Measurements from ENCODE around the gene ZFYVE9.

The ZFYVE9 gene

GRCh38 chr1:52249831-52250230 is 107.9 kb downstream of the ZFYVE9 start:
- no peak for DNase-seq

GRCh38 chr1:52253421-52253820 is 111.5 kb downstream of the ZFYVE9 start:
- DNase-seq: no peak

- no peak for DNase-seq
Observed at GRCh38 chr1:52259886-52260285, 118.0 kb downstream of the ZFYVE9 start.

GRCh38 chr1:52263153-52263910 is 121.4 kb downstream of the ZFYVE9 start:
- DNase-seq: no peak

GRCh38 chr1:52264530-52265115 is 122.7 kb downstream of the ZFYVE9 start:
- DNase-seq: no peak

- no peak for DNase-seq
Observed at GRCh38 chr1:52266507-52266906, 124.6 kb downstream of the ZFYVE9 start.

GRCh38 chr1:52268372-52268771 is 126.5 kb downstream of the ZFYVE9 start:
- no peak for DNase-seq

- no peak for DNase-seq
Observed at GRCh38 chr1:52281518-52281917, 139.6 kb downstream of the ZFYVE9 start.

GRCh38 chr1:52288286-52288685 is 146.4 kb downstream of the ZFYVE9 start:
- no peak for DNase-seq

GRCh38 chr1:52294580-52294979 is 152.7 kb downstream of the ZFYVE9 start:
- DNase-seq: no peak

GRCh38 chr1:52296345-52296744 is 154.5 kb downstream of the ZFYVE9 start:
- peak; percentile 44 for DNase-seq

GRCh38 chr1:52305417-52306226 is 163.7 kb downstream of the ZFYVE9 start:
- DNase-seq: no peak

- DNase-seq: peak; percentile 56
Observed at GRCh38 chr1:52306227-52307006, 164.5 kb downstream of the ZFYVE9 start.

GRCh38 chr1:52321061-52321460 is 179.2 kb downstream of the ZFYVE9 start:
- no peak for DNase-seq

- no peak for DNase-seq
Observed at GRCh38 chr1:52323731-52324130, 181.8 kb downstream of the ZFYVE9 start.

GRCh38 chr1:52325786-52326185 is 183.9 kb downstream of the ZFYVE9 start:
- DNase-seq: peak; percentile 24

GRCh38 chr1:52328615-52329014 is 186.7 kb downstream of the ZFYVE9 start:
- no peak for DNase-seq

GRCh38 chr1:52332411-52332810 is 190.5 kb downstream of the ZFYVE9 start:
- DNase-seq: no peak

GRCh38 chr1:52334906-52335528 is 193.1 kb downstream of the ZFYVE9 start:
- no peak for DNase-seq

GRCh38 chr1:52337439-52337838 is 195.6 kb downstream of the ZFYVE9 start:
- DNase-seq: no peak

GRCh38 chr1:52341655-52342260 is 199.9 kb downstream of the ZFYVE9 start:
- no peak for DNase-seq

GRCh38 chr1:52343979-52344378 is 202.1 kb downstream of the ZFYVE9 start:
- no peak for DNase-seq
